Activated CD4-positive, alpha-beta T cell treated with anti-CD3 and anti-CD28 coated beads, Interleukin-2, amount 50 U/mL, for 16 hours (primary cell): ENCODE measurements around the gene LTBP4.

Experiments
- DNase-seq: peaks from one replicate; pipeline ENCODE4 v3.0.0-alpha.2; 2020

Gene LTBP4

GRCh38 chr19:40597329-40597838 is 3.8 kb upstream of the LTBP4 start:
- no peak for DNase-seq

- DNase-seq, result peak; percentile 85
Measured at GRCh38 chr19:40598121-40598917, 2.9 kb upstream of the LTBP4 start.

DNA sequence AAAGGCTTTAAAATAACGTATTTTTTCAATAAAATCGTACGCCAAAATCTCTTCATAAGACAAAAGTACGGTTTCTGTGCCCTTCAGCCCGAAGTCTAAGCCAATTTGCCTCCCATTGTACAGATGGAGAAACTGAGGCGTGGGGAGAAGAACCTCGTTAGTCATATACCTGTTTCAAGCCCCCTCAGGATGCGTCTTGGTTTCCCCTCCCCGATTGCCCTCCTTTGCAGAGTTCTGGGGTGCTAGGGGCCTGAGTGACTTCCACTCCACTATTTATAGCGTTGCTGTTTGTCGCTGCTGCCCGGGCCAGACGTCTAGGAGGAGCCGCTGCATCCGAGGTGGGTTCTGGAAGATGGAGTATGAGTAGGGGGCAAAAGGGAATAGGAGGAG is 2.3 kb upstream of the LTBP4 start:
- no peak for DNase-seq

DNA sequence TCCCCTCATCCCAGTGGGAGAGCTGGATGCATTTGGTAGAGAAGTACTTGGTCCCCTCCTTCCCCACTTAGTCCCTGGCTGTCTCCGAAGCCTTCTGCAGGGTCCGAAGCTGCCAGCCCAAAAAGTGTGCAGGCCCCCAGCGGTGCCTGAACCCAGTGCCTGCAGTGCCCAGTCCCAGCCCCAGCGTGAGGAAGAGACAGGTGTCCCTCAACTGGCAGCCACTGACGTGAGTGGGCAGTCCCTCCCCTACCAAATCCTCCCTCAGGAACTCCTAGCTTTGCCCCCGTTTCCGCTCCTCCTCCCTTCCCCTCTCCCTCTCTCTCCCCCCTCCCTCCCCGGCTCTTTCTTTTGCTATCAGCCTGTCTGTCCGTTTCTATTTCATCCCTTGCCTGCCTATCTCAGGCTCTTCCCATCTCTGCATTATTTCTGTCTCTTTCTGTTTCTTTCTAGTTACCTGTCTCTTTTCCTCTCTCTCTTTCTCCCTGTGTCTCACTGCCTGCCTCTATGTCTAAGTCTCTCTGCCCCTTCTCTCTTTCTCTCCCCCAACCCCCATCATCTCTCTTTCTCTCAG is 1.8 kb upstream of the LTBP4 start:
- no peak for DNase-seq

GRCh38 chr19:40599902-40600569 is 1.1 kb upstream of the LTBP4 start:
- DNase-seq, result no peak

DNA sequence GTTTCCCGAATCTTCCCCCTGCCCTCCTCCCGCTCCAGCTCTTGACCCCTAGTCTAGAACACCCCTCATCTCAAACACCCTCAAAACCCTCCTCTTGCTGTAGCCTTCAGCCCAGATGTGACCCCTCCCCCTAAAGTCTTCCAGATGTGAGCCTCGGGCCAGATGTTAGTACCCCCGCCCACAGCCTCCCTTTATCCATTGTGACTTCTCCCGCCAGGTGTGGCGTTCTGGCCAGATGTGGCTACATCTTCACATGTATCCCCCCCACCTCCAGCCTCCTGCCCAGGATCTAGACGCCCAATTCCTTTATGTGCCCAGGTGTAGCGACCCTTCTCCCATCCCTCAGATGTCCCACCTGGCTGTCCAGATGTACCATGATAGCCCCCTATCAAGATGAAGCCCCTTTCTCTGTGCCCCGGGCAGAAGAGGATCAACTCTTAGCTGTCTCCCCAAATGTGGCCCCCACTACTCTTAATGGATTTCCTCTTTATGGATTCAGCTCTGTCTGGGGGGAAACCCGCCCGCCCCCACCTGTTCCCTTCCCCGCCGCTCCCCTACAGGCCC is 517 bp upstream of the LTBP4 start:
- DNase-seq, result no peak

- no peak for DNase-seq
Measured at GRCh38 chr19:40603071-40603388, 1.9 kb downstream of the LTBP4 start.

DNA sequence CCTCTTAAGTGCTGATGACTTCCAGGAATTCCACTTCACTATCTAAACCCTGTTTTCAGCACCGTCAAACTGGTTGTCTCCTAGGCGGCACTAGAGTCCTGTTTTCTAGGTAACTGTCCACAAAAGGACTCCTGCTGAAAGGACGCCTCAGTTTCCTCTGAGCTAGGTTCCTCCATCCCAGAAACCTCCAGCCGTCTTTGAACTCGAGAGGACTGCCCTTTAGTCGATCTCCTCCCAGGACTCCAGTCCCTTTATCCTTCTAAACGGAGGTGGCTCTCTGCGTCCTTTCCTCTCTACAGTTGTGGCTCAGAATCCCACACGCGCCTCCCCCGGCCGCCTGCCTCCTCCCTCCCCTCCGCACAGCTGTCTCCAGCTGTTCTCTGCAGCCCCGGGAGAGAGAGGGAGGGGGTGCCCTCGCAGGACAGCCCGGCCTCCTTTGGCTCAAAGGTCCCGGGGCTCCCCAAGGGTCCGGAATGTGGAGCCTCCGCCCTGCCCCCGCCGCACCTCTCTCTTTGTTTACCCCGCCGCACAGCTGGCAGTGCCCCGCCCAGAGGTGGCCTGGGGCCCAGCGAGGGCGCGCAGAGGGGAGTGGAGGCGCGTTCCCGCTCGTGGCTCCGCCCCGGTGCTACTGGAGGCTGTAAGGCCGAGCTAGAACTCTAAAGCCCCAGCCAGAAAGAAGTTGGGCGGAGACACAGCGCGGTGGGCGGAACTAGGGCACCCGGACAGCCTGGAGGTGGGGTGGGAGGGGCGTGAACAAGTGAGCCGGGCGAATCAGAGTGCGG is 2.4 kb downstream of the LTBP4 start:
- peak; percentile 98 for DNase-seq

DNA sequence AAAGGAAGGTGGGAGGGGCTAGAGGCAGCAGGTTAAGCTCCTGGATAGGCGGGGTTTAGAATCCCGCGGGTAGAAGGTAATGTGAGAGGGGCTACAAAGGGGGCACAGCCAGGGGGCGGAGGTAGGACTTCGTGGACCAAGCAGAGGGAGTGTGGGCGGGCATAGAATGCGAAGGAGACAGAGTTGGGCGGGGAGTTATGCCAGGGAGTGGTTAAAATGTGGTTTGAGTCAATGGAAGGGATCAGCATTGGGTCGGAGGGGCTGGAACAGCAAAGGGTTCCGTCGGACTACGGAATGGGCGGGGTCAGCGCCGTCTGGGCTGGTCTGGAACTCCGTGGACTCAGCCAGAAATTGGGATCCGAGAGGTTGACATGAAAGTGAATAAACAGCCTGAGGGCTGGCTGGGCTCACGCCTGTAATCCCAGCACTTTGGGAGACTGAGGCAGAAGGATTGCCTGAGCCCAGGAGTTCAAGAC is 3.0 kb downstream of the LTBP4 start:
- DNase-seq, result no peak

DNA sequence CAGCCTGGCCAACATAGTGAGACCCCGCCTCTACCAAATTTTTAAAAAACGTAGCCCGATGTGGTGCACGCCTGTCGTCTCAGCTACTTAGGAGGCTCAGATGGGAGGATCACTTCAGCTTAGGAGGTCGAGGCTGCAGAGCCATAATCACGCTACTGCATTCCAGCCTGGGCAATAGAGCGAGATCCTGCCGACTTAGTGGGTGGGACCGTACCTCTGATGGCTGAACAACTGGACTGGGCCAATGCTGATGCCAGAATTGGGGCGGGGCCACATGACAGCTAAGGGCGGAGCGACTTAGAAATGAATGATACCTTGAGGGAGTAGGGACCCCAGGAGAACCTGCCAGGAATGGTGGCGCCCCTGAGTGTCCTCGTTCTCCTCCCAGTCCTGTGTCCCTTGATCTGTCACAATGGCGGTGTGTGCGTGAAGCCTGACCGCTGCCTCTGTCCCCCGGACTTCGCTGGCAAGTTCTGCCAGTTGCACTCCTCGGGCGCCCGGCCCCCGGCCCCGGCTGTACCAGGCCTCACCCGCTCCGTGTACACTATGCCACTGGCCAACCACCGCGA is 3.6 kb downstream of the LTBP4 start:
- DNase-seq, result no peak

DNA sequence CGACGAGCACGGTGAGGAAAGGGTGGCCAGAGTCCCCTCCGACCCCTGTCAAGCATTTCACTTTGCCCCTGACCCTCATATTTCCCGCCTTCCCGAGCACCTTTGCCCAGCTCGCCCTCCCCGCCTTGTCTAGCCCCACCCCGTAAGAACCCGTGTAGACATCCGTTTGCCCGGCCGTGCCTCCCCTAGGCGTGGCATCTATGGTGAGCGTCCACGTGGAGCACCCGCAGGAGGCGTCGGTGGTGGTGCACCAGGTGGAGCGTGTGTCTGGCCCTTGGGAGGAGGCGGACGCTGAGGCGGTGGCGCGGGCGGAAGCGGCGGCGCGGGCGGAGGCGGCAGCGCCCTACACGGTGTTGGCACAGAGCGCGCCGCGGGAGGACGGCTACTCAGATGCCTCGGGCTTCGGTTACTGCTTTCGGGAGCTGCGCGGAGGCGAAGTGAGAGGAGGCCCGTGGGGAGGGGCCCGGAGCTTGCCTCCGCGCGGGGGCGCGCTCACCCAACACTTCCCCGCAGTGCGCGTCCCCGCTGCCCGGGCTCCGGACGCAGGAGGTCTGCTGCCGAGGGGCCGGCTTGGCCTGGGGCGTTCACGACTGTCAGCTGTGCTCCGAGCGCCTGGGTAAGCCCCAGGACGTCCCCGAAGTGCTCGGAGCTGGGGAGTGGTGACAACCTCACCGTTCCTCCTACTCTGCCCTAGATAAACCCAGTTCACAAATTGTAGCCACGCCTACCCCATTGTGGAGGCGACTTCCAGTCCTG is 4.2 kb downstream of the LTBP4 start:
- peak; percentile 91 for DNase-seq

DNA sequence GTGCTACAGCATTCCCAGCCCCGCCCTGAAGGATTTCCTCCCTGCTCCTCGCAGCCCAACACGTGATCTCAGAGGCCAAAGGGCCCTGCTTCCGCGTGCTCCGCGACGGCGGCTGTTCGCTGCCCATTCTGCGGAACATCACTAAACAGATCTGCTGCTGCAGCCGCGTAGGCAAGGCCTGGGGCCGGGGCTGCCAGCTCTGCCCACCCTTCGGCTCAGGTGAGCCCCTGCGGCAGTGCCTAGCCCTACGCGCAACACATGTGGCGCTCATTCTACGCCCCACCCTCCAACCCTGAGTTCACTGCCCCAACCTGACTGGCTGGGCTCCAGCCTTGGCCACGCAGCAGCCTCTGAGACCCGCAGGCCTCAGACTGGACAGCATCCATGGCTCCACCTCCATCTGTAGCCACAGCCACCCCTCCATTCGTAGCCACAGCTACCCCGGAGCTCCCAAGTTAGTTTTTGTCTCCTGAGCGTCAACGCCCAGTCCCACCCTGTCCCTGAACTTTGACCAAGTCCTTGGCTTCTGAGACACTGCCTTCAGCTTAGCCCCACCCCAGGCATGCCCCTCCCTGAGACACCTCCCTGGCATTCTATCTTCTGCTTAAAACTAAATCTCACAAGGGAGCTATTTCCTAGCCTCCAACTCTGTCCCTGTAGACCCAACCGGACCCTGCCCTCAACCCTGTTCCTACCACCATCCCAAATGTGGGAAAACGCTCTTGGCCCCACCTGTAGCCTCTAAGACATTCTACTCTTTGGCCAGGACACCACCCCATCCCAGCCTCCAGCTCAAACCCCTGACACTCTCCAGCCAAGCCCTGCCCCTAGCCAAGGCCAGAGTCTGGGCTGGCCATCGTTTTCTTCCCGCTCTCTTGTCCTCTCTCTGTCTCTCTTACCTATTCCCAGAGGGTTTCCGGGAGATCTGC is 6.4 kb downstream of the LTBP4 start:
- DNase-seq, result no peak

DNA sequence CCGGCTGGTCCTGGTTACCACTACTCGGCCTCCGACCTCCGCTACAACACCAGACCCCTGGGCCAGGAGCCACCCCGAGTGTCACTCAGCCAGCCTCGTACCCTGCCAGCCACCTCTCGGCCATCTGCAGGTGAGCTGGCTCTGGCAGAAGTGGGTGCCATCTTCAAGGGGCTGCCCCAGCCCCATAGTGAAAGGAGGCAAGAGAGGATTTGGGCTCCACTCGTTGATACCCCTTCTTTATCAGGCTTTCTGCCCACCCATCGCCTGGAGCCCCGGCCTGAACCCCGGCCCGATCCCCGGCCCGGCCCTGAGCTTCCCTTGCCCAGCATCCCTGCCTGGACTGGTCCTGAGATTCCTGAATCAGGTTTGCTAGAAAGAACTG is 7.1 kb downstream of the LTBP4 start:
- no peak for DNase-seq

DNA sequence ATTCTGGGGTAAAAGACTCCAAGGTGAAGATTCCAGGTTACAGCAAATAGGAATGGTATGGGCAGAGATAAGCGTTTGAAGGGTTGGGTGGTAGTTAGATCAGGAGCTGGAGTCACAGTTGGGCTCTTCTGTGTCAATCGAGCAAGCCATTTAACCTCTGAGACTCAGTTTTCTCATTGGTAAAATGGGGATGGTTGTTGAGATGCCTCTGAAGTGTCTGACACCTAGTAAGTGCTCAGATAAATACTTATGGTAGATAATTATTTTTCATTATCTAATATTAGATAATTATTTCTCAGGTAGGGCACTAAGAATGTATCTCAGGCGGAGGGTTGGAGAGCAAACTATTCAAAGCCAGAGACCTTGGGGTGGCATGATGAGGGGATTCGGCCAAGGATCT is 7.8 kb downstream of the LTBP4 start:
- no peak for DNase-seq

- DNase-seq, result peak; percentile 97
Measured at GRCh38 chr19:40609561-40610395, 8.6 kb downstream of the LTBP4 start.

GRCh38 chr19:40610396-40611064 is 9.4 kb downstream of the LTBP4 start:
- peak; percentile 72 for DNase-seq

DNA sequence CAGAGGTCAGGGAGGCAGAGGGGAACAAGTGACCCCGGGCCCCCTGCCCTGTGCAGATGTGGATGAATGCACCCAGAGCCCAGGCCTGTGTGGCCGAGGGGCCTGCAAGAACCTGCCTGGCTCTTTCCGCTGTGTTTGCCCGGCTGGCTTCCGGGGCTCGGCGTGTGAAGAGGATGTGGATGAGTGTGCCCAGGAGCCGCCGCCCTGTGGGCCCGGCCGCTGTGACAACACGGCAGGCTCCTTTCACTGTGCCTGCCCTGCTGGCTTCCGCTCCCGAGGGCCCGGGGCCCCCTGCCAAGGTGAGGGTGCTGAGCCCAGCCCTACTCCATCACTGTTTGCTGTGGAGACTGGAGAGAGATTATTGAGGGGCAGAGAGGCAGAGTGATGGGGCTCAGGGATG is 9.9 kb downstream of the LTBP4 start:
- DNase-seq, result peak; percentile 35

- no peak for DNase-seq
Measured at GRCh38 chr19:40611900-40612698, 10.9 kb downstream of the LTBP4 start.
